CD4-positive, alpha-beta T cell treated with Interleukin-15 for 4 hours (primary cell): Measurements from ENCODE around the gene MCF2L2.

ENCODE experiments used
- DNase-seq: peaks from one replicate; pipeline ENCODE4 v3.0.0-alpha.2; 2020; ENCODE audit warnings: low spot score

Gene MCF2L2

DNA sequence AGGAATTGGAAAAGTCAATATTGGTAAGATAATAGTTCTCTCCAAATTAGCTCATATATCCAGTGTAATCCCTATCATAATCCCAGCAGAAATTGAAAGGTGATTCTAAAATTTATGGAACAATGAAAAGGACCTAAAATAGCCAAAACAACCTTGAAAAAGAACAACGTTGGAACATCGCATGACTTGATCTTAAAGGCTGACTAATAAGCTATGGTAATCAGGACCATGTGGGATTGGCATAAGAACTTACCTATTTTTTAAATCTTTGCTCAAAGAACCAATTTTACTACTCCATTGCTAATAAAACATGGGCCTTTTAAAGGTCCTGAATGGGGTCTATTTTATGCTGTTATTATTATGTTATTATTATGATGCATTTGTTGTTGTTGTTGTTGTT lies 134.5 kb downstream of the MCF2L2 start:
- no peak for DNase-seq

DNA sequence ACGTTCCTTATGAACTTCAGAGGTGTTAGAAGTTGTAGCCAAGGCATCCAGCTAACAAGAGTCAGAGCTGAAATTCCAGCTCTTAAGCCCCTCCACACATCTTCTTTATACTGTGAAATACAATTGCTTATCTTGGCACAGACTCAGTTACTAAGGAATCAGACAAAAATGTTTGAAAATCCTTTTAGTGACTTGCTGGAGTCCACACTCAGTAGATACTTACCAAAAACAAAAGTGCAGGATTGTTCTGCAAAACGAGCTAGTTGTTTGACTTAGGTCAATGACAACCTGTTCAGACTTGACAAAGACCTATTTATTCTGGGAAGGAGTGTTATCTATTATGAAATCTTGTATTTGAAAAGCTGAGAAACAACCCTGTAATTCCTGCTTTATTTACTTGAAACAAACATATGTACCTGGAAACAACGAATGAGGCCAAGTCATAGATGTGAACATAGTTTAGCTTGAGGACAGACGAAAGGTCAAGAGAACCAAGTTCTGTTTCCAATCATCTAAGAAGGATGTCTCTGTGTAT lies 136.9 kb downstream of the MCF2L2 start:
- DNase-seq, result no peak

DNA sequence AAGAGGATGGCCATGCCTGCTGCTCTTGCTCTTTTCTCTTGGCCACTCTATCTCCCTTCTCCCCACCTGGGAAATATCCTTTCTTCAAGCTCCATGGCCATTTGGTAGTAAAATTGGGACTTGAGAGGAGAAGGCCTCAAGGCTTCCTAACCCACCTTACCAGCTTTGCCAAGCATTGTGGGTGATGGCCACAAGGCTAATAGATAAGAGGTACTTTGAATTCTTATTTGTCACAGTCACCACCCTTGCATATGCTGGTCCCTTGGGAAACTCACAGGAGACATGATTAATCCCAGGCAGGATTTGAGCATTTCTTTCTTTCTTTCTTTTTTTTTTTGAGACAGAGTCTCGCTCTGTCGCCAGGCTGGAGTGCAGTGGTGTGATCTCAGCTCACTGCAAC lies 138.2 kb downstream of the MCF2L2 start:
- no peak for DNase-seq

DNA sequence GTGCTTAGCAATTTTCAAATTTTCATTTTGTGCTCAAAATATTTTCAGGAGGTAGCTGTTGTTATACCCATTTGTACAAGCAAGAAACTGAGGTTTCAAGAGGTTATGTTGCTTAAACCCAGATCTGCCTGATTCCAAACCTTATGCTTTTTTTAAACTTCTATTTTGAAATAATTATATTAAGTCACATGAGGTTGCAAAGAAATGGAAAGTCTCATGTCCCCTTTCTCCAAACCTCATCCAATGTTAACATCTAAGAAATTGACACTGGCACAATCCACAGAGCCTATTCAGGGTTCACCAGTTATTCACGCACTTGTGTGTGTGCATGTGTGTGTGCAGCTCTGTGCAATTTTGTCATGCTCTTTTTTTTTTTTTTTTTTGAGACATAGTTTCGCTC lies 140.3 kb downstream of the MCF2L2 start:
- no peak for DNase-seq

DNA sequence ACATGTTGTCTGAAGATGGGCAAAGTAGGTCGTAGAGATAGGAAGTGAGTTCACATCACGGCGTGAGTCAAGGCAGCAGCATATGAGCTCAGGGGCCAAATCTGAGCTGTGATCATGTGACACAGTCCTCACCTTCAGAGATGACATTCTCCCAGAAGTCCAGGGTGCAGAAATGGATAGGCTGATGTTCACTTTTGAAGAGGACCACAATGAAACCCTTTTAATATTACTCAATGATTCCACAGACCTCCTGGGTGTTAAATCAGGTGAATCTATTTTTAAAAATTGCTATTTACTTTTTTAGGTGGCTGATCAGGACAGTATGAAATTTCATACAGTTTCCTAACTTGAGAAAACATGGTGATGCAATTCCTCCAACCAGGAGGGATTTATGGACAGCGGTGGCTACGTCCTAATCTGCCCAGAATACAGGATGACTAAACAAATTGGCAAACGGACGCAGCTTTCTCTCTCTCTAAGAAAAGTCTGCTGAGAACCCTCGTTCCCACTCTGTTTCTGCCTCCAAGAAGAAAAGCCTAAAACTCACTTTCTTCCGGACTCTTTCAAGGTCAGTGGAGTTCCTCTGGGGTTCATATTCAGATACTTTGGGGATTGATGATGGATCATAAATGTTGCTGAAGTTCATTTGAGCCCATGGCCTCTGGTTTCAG lies 141.0 kb downstream of the MCF2L2 start:
- DNase-seq, result peak; percentile 20

DNA sequence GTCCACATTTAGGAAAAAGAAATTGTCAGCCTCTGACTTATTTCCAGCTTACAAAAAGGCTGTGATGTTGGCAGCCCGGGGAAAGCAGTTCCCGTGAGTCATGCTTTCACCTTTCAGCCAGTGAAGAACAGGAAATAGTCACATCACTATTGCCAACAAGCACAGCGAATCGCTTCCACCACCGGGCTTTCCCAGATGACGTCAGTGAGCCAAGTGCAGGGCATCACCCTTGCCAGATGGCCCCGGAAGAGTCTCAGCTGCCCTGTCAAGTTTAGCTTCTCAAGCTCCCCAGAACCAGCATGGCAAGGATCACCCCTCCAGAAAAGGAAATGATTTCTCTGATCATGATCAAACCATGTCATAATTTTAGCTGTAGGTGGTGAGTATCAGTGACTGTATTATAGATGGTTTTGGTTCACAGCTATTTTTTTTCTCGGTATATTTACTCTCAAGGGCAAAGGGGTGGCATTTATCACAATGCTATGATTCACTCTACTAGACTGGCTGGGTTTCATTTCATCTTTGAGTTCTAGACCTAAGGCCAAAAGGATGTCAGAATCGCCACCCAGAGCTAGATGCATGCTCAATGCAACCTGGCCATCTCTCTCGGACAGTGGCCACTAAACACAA lies 142.5 kb downstream of the MCF2L2 start:
- DNase-seq, result peak; percentile 94

DNA sequence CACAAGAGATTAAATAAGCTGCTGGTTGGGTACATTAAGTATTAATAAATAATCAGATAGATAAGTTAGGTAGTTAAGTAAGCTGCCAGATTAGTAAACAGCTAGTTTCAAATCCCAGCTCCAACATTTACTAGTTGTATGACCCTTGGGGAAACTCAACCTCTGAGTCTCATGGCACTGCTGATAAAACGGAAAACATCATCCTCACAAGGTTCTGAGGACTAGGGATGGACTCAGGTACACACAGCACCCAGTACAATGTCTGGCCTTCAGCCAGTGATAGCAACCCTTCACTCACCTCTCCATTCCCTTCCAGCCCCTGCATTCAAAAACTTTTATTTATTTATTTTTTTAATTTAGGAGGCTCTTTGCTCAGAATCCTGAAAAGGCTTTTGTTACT lies 143.1 kb downstream of the MCF2L2 start:
- DNase-seq, result no peak

DNA sequence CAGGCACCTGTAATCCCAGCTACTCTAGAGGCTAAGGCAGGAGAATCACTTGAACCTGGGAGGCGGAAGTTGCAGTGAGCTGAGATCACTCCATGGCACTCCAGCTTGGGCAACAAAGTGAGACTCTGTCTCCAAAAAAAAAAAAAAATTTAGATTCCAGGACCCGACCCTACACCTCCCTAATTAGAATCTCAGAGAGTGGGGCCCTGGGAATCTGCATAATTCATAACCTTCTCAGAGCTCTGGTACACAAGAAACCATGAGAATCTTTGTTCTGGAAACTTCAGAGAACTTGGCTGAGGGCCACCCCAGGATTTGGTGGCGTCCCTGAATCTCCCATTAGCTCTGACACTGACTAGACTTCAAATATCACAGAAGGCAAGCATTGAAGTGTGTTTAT lies 143.8 kb downstream of the MCF2L2 start:
- DNase-seq, result no peak

DNA sequence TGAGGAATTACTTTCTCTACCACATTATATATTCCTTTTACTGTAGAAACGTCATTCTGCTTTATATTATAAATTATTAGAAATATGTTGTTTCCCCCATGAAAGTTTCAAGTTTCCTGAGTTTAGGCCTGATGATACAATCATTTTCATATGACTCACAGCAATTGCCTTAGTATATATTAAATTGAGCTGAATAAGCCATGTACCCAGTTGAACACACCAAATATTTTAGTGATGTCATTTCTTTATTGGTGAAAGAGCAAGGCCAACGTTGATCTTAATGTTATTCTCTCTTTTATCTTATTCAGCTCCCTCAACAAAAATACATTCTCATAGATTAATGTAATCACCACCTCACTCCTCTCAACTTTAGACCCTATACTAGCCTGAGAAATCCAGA lies 144.5 kb downstream of the MCF2L2 start:
- no peak for DNase-seq

DNA sequence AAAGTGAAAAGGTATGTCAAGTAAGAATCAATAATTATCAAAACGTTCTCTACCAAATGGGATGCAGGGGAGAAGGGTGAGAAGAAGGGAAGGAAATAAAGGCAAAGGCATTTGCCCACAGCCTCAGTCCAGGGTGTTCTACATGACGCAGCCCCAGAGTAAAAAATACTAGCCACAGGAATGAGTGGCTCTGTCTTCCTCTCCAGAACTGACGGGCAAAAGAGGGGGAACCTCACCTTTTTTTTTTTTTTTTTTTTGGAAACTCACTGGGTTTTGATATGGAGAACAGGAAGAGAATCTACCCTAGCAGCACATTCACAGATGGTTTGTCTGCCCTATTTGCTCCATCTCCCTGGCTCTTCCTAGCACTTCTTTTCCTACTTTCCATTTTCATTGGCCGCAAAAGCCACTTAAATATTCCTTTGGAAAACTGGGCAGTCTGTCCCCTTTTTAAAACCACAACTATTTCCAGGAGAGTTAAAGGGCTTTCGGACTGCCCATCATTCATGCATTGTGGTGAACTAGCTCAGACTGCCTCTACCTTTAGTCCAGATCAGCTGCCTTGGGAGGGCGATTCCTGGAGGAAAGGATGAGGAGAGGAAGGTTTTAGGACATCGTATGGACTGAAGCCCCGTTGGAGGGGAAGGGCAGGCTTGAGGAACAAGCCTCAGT lies 147.2 kb downstream of the MCF2L2 start:
- DNase-seq, result no peak

DNA sequence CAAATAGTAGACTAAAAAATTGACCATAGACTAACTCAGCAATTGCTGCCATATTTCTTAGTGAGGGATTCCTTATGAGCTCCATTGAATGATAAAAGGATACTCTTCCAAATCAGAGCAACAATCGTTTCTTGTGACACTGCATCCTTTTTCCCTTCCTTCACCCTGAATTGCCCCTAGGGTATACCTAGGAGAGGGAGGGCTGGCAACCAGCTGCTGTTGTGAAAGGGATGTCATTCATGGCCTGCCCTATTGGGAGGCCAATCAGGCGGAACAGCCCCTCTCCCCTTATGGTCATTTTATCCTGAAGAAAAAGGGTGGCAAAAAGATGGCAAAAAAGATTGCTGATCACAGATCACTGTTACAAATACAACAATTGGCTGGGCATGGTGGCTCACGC lies 149.0 kb downstream of the MCF2L2 start:
- DNase-seq, result no peak

DNA sequence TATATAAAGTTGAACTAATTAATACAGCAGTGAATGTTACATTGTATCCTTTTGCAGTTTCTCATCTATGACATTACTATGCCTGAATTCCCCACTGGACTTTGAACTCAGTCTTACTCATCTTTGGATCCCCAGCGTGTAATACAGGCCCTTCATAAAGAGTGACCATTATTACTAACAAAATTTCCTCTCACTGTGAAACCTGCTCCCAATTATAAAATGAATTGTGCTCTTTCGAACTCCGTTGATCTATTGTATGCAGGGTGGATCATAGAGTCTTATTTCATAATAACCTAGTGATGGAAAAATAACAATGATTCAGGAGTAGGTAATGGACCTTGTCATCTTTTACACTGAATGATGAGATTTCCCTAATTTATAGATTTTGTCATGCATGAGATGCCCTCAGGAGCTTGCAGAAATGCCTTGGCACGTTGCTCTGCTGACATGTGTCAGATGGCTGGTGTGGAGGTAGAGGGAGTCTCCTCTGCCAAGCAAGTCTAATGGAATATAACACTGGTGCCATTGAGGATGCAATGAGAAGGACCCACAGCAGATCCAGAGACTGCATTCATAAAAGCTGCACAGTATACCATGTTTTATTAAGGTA lies 149.8 kb downstream of the MCF2L2 start:
- no peak for DNase-seq

DNA sequence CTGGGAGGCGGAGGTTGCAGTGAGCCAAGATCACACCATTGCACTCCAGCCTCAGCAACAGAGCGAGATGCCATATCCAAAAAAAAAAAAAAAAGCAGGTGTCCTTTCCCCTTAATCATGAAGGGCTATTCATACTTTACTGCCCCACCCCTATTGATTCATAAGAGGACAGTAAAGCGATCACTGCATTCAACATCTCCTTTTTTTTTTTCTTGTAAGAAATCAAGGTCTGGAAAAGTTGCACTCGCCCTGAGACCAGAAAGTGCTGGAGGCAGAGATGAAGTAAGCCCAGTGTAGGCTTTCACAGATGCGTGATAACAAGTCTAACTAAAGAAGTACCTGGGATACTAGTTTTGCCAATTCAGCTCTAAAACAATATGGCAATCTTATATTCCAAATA lies 151.2 kb downstream of the MCF2L2 start:
- no peak for DNase-seq

DNA sequence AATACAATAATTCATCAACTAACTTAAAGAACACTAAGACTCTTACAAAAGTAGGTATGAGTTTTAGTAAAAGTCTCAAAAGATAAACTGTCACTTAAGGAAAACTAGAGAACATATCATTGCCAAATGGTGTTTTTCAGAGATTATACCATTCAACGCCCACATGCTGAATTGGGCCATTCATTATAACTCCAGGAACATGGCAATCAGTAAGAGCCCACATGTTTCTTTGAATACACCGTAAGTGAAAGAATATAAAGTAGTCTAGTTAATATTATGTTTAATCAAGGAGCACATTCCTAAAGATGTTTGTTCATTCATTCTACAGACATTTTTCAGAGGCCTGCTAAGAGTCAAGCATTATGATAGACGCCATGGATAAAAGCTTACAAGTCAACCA lies 152.5 kb downstream of the MCF2L2 start:
- no peak for DNase-seq

DNA sequence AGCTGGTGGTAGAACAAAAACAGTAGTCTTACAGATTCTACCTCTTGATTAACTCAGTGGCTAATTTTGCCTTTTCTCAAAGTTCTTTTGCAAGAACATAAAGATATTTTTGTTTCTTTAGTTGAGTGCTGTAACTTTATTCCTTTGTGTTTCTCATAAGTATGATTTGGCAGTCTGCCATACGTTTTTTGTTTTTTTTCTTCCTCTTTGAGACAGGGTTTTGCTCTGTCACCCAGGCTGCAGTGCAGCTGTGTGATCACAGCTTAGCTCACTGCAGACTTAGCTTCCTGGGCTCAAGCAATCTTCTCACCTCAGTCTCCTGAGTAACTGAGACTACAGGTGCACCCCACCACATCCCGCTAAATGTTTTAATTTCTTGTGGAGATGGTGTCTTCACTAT lies 153.0 kb downstream of the MCF2L2 start:
- DNase-seq, result no peak

DNA sequence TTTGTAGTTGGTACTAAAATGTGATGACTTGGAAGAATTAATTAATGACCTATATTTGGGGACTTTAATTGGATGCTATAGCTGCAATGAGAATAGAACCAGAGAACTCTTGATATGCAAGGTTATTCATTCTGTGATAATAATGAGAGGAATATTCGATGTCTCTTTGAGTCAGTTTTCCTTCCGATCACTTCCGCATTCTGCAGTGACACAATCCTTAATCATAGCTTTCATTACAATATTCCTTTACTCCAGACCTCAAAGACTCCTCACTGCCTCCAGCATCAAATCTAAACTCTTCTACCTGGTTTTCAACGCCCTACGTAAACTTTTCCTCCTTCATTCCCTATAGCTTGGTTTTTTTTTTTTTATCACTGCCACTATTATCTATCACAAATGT lies 153.8 kb downstream of the MCF2L2 start:
- DNase-seq, result no peak

DNA sequence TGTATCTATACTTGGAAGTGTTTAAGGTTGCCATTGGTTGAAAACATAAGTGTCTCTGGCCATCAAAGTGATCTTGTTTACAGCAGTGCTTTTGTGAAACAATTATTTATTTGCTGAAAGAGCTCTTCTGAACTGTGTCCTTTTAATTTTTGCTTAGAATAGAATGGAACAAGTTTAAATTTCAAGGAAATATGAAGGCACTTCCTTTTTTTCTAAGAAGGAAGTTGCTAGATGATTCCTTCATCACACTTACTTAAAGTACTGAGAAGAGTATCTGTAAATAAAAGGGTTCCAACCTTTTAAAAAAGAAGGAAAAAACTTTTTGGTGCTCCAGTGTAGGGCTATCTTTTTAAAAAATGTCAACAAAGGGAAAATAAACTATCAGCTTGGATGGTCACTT lies 155.6 kb downstream of the MCF2L2 start:
- no peak for DNase-seq

DNA sequence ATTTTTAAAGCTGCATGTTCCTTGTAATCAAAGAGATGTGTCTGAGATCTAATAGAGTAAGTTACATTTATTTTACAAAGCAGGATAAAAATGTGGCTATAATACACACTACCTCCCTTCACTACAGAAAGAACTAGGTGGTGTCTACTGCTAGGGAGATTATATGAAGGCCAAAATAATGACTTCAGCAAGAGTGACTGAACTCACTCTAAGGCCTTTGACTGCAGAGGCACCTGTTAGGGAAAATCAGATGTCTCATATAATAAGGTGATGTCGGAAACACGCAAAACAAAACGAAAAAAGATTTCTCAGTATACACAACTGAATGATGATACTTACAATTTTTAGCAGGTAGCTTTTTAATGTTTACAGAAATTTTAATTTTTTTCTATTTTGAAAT lies 156.3 kb downstream of the MCF2L2 start:
- DNase-seq, result no peak

DNA sequence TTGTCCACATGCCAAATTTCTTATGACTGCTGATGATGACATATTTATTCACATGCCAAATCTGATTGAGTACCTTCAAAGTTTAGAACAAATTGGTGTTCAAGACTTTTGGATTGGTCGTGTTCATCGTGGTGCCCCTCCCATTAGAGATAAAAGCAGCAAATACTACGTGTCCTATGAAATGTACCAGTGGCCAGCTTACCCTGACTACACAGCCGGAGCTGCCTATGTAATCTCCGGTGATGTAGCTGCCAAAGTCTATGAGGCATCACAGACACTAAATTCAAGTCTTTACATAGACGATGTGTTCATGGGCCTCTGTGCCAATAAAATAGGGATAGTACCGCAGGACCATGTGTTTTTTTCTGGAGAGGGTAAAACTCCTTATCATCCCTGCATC lies 158.1 kb downstream of the MCF2L2 start:
- DNase-seq, result no peak

DNA sequence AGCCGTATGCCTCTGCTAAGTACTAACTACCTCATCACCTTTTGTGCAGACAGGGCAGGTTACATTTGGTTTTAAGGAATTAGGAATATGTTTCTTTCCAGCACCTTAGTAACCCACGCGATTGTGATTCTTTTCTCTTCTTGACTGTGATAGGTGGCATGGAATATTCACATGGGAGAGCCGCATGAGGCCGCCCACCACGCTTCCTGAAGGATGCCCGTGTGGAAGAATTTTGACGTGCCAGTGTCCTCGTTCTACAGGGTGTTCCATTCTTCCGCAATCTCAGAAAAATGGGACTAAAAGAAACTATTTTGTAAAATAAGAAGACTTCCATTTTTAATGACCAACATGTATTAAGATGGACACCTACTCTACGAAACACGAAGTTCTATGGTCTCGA lies 159.1 kb downstream of the MCF2L2 start:
- DNase-seq, result no peak

DNA sequence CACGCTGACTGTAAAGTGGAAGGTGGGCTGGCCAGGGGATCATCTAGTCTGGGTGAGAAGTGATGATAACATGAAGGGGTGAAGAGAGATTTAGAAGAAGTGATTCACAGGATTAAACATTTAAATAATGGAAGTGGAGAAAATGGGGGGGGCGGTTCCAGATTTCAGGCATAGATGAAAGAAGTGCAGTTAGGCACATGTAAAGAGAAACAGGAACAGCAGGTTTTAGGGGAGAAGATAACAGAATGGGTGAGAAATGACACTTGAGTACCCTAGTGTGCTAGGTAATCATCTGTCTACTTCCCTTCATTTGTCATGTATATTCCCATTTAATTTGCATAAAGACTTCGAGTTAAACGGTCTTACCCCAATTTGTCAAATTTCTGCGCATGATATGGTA lies 160.1 kb downstream of the MCF2L2 start:
- no peak for DNase-seq

DNA sequence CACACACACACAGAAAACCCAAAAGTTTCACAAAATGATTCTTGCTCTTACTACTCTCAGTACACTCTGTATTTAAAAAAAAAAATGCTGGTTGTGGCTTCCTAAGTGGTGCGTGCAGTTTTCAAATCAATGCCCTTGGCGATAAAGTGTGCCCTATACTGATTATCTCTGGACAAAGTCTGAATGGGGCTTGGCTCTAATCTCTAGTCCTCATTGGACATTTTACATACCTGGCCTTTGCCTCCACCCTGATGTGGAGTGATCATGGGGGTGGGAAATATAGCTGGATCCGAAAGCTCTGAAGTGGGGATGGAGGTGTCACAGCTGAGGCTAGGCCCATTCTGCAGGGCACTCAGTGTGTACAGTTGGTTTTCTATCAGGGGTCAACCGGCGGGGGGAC lies 161.3 kb downstream of the MCF2L2 start:
- no peak for DNase-seq

DNA sequence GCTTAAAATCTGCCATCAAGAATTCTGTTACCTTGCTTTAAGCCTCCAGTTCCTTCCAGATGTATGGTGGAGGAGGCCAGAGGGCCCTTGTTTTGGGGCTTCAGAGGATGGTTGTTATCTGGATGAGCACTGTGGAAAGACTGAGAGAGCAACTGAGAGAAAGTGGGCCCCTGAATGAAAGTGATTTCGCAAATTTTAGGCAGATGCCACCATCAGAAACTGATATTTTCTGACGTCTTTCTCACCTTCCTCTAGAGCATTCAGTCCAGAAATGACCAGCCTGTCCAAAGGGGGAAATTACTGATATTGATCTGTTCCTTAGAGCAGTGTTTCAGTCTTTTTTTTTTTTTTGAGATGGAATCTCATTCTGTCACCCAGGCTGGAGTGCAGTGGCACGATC lies 162.0 kb downstream of the MCF2L2 start:
- DNase-seq, result no peak
